Activated CD8-positive, alpha-beta memory T cell treated with anti-CD3 and anti-CD28 coated beads, Interleukin-2, amount 10 ng/mL, durations not matched to agents 7 days and 5 days (primary cell): ENCODE data around the gene SIPA1L3. TPM values are rescaled to one million over a fixed set of nuclear protein-coding genes. Genes with fewer than 3 reads are reported as not detected.

Experiments
- ATAC-seq: fragments of 150-1000 bp; cut with Tn5 transposase; one replicate; pipeline ENCODE4 v1.10.0; 2021; ENCODE audit warnings: moderate library complexity
- CTCF ChIA-PET: fragments of 350-600 bp; sonication (Branson Sonifier 250); formaldehyde crosslinking; loops from one replicate; lab custom pipeline; 2021; ENCODE audit warnings: antibody characterized with exemption; lab: Charles Lee
- DNase-seq: peaks from one replicate; pipeline ENCODE4 v3.0.0-alpha.2; 2020
- H3K27ac Mint-ChIP-seq: one replicate; pipeline ENCODE4 v1.8.0; 2021; ENCODE audit warnings: mild to moderate bottlenecking, mixed read lengths
- H3K27me3 Mint-ChIP-seq: one replicate; pipeline ENCODE4 v1.8.0; 2021; ENCODE audit warnings: mixed read lengths
- H3K36me3 Mint-ChIP-seq: one replicate; pipeline ENCODE4 v1.8.0; 2021; ENCODE audit warnings: mild to moderate bottlenecking, mixed read lengths
- H3K4me1 Mint-ChIP-seq: one replicate; pipeline ENCODE4 v1.8.0; 2021; ENCODE audit warnings: mixed read lengths
- H3K4me3 Mint-ChIP-seq: one replicate; pipeline ENCODE4 v1.8.0; 2021; ENCODE audit warnings: mild to moderate bottlenecking, moderate library complexity, mixed read lengths
- H3K9me3 Mint-ChIP-seq: one replicate; pipeline ENCODE4 v1.8.0; 2022; ENCODE audit warnings: low read depth, mixed read lengths
- total RNA-seq, 2 experiments: library from RNA; stranded (reverse); gene quantifications; one replicate each; pipeline ENCODE4 v1.2.3, GENCODE V29; 2021

The SIPA1L3 gene
- total RNA-seq, 2 experiments from 2014 or later = 16.6 to 21.6 TPM

DNA sequence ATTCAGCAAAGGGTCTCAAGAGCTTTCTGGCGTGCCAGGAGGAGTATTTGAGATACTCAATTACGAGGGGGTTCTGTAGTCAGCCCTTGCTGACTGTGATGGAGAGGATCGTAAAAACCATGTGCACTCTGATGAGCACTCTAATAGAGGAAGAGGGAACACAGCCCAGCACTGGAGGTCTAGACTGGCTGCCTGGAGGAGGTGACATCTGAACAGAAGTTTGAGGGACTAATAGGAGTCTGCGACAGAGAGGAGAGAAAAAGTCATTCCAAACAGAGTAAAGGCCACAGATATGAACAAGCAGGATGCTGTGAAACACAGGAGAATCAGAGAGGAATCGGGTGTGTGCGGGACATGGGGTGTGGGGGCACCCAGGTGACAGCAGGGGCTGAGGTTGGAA, 237.7 kb downstream of the SIPA1L3 start:
- H3K27ac Mint-ChIP-seq = no peak overlapping the region
- ATAC-seq = no peak
- no peak for DNase-seq
- peaks cover 3% of the 10 kb centered on the region for H3K4me1 Mint-ChIP-seq
- H3K4me3 Mint-ChIP-seq = no peak overlapping the region
- H3K27me3 Mint-ChIP-seq = no peaks in the 10 kb centered on the region
- H3K36me3 Mint-ChIP-seq = no peaks in the 10 kb centered on the region
- H3K9me3 Mint-ChIP-seq = no peaks in the 10 kb centered on the region
- CTCF ChIA-PET = interaction anchor here (3.9 kb wide), 1 partner anchor 243 kb away, joined by 29 read pairs; no protein-coding TSS in a partner anchor

DNA sequence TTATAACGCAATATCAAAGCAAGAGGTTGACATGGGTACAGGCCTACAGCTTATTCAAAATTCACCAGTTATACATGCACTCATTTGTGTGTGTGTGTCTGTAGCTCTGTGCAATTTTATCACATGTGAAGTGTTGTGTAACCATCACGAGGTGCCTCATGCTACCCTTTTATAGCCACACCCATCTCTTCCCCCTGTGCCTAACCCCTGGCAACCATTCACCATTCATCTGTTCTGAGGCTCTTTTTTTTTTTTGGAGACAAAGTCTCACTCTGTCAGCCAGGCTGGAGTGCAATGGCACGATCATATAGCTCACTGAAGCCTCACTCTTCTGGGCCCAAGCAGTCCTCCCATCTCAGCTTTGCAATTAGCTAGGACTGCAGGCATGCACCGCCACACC, 238.6 kb downstream of the SIPA1L3 start:
- CTCF ChIA-PET = interaction anchor here (0.5 kb wide), 1 partner anchor 11 kb away, joined by 3 read pairs; no protein-coding TSS in a partner anchor
- no peaks in the 10 kb centered on the region for H3K27me3 Mint-ChIP-seq
- H3K4me1 Mint-ChIP-seq = peaks cover 3% of the 10 kb centered on the region
- no peaks in the 10 kb centered on the region for H3K36me3 Mint-ChIP-seq
- ATAC-seq (no peak), DNase-seq (no peak)
- no peak overlapping the region for H3K27ac Mint-ChIP-seq
- H3K4me3 Mint-ChIP-seq = no peak overlapping the region
- no peaks in the 10 kb centered on the region for H3K9me3 Mint-ChIP-seq

DNA sequence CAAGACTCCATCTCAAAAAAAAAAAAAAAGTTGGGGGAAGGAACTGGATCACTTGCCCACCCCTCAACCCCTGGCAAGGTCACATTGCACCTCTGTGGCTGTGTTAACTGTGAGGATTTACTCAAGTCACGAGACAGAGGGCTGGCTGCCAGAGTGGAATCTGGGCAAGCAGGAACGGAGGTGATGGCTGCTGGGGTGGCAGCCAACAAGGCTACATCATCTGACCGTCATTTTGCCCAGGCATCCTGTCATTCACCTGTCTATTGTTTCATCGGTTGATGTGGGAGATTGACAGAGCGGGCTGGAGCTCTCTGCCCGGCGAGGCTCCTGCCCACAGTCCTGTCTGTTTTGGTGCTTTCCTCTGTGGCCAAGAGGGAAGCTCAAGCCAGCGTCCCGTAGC, 241.3 kb downstream of the SIPA1L3 start:
- Mint-ChIP-seq H3K36me3 (no peaks in the 10 kb centered on the region), H3K4me3 (no peak overlapping the region), H3K9me3 (no peaks in the 10 kb centered on the region), H3K4me1 (peaks cover 3% of the 10 kb centered on the region), H3K27me3 (no peaks in the 10 kb centered on the region), H3K27ac (no peak overlapping the region)
- CTCF ChIA-PET = no interaction called here
- ATAC-seq = no peak
- DNase-seq = no peak

- H3K4me1 Mint-ChIP-seq = peaks cover 3% of the 10 kb centered on the region
- CTCF ChIA-PET = interaction anchor here (1.5 to 1.6 kb wide), 2 partner anchors 55 to 247 kb away, joined by 4 read pairs; no protein-coding TSS in a partner anchor
- H3K9me3 Mint-ChIP-seq = no peaks in the 10 kb centered on the region
- DNase-seq (no peak), ATAC-seq (no peak)
- no peak overlapping the region for H3K4me3 Mint-ChIP-seq
- H3K27ac Mint-ChIP-seq = no peak overlapping the region
- H3K36me3 Mint-ChIP-seq = no peaks in the 10 kb centered on the region
- H3K27me3 Mint-ChIP-seq = no peaks in the 10 kb centered on the region
Observed at GRCh38 chr19:38149661-38150061, 242.7 kb downstream of the SIPA1L3 start.

DNA sequence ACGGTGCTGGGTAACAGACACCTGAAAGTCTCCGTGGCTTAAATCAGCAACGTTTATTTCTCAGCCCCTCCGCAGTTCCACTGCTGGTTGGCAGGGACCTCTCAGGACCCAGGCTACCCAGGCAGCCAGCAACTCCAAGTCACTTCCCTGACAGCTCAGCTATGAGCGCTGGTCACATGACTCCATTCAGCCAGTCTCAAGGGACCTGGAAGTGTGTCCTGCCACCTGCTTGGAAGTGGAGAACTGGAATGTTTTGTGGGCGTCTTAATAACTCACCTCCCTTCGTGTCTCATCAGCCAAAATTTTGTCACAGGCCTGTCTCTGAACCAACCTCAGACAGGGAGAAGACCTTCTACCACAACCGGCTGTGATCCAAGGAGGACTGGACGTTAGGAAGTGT, 244.2 kb downstream of the SIPA1L3 start:
- Mint-ChIP-seq H3K27ac (no peak overlapping the region), H3K36me3 (no peaks in the 10 kb centered on the region), H3K4me1 (no peaks in the 10 kb centered on the region), H3K4me3 (no peak overlapping the region), H3K9me3 (no peaks in the 10 kb centered on the region), H3K27me3 (no peaks in the 10 kb centered on the region)
- CTCF ChIA-PET = interaction anchor here (1.0 to 2.5 kb wide), 3 partner anchors 9 to 57 kb away, joined by 3 to 9 read pairs (median 4); no protein-coding TSS in a partner anchor
- no peak for ATAC-seq
- DNase-seq = no peak

DNA sequence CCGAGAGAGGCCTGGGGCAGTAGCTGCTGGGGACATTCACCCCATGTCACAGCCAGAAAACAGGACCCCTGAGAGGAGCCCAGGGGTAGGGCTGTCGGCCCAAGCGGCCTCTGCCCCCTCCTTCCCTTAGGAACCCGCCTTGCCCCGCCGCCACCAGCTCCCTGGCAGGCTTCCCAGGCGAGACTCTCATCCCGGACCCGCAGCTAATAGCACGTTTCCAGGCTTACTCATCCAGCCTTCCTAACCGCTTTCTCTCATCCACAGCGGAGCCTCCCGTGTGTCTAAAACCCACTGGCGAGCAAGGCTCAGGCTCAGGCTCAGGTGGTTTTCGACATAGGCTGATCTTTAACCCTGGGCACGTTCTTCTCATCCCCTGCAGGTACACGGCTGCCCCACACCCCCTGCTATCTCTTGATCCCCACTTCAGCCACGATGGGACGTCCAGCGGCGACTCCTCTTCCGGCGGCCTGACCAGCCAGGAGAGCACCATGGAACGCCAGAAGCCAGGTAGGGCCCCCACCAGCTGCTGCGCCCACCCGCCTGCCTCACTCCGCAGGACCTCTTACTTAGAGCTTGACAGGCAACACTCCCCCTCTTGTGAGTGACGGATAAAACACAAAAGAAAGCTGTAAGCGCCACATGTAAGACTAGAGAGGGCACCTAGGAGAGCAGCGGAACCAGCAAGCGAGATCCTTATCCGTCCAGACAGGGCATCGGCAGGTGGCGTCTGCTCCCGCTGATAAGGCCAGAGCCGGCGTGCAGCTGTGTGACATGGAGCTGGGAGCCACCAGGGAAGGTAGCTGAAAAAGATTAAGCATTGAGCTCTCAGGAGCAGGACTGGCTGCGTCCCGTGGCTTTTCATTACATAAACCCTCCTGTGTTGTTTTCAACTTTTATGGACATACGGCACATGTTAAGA, 245.7 kb downstream of the SIPA1L3 start:
- CTCF ChIA-PET = interaction anchor here (2.5 kb wide), 1 partner anchor 10 kb away, joined by 9 read pairs; no protein-coding TSS in a partner anchor
- ATAC-seq (no peak), DNase-seq (no peak)
- no peaks in the 10 kb centered on the region for H3K9me3 Mint-ChIP-seq
- no peaks in the 10 kb centered on the region for H3K4me1 Mint-ChIP-seq
- no peak overlapping the region for H3K27ac Mint-ChIP-seq
- H3K4me3 Mint-ChIP-seq = no peak overlapping the region
- H3K27me3 Mint-ChIP-seq = no peaks in the 10 kb centered on the region
- H3K36me3 Mint-ChIP-seq = no peaks in the 10 kb centered on the region

GRCh38 chr19:38155453-38155852, 248.4 kb downstream of the SIPA1L3 start:
- Mint-ChIP-seq H3K9me3 (no peaks in the 10 kb centered on the region), H3K4me1 (no peaks in the 10 kb centered on the region), H3K36me3 (no peaks in the 10 kb centered on the region), H3K27me3 (no peaks in the 10 kb centered on the region), H3K27ac (no peak overlapping the region), H3K4me3 (no peak overlapping the region)
- DNase-seq = no peak
- ATAC-seq = no peak
- CTCF ChIA-PET = no interaction called here

DNA sequence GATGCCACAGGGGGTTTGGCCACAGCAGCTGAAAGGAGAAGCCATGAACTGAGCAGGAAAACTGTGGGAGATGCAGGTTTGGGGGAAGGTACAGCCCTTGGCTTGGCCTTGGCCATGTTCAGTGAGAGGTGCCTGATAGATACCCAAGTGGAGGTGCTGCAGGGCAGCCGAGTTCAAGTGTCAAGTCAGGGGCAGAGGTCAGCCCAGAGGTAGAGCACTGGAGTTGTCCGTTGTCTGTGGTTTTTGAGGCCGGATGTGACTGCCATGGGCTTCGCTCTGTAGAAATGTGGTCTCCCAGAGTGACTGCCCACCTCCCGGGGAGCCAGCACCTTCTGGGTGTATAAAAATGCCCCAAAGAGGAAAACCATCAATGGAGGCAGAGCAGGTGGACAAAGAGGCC, 251.7 kb downstream of the SIPA1L3 start:
- CTCF ChIA-PET = interaction anchor here (0.6 kb wide), 1 partner anchor 82 kb away, joined by 5 read pairs; no protein-coding TSS in a partner anchor
- Mint-ChIP-seq H3K36me3 (peaks cover 19% of the 10 kb centered on the region), H3K4me1 (no peaks in the 10 kb centered on the region), H3K27ac (no peak overlapping the region), H3K9me3 (peaks cover 6% of the 10 kb centered on the region), H3K4me3 (no peak overlapping the region), H3K27me3 (no peaks in the 10 kb centered on the region)
- no peak for DNase-seq
- no peak for ATAC-seq

- peaks cover 6% of the 10 kb centered on the region for H3K9me3 Mint-ChIP-seq
Observed at GRCh38 chr19:38162094-38162493, 255.1 kb downstream of the SIPA1L3 start.

DNA sequence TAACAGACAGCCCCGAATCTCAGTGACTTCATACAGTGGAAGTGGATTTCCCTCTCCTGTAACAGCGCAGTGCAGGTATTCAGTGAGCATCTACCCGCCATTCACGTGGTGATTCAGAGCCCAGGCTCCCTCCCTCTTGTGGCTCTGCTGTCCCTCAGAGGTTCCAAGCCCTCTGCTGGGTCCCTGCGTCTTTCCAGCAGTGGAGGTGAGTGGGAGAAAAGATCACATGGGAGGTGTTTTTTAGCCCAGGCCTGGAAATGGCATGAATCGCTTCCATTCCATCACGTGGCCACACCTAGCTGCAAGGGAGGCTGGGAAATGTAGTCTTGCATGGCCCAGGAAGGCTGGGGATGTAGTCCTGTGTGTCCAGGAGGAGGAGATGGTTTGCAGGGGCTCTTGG, 255.6 kb downstream of the SIPA1L3 start:
- no peak for ATAC-seq
- CTCF ChIA-PET = interaction anchor here (1.9 kb wide), 1 partner anchor 20 kb away, joined by 5 read pairs; no protein-coding TSS in a partner anchor
- peaks cover 25% of the 10 kb centered on the region for H3K36me3 Mint-ChIP-seq

More at GRCh38 chr19:38162094-38162493, 255.1 kb downstream of the SIPA1L3 start:
- Mint-ChIP-seq H3K36me3 (peaks cover 25% of the 10 kb centered on the region), H3K27me3 (no peaks in the 10 kb centered on the region), H3K4me3 (no peak overlapping the region), H3K27ac (no peak overlapping the region), H3K4me1 (no peaks in the 10 kb centered on the region)
- CTCF ChIA-PET = interaction anchor here (1.9 kb wide), 1 partner anchor 20 kb away, joined by 5 read pairs; no protein-coding TSS in a partner anchor
- DNase-seq (no peak), ATAC-seq (no peak)

DNA sequence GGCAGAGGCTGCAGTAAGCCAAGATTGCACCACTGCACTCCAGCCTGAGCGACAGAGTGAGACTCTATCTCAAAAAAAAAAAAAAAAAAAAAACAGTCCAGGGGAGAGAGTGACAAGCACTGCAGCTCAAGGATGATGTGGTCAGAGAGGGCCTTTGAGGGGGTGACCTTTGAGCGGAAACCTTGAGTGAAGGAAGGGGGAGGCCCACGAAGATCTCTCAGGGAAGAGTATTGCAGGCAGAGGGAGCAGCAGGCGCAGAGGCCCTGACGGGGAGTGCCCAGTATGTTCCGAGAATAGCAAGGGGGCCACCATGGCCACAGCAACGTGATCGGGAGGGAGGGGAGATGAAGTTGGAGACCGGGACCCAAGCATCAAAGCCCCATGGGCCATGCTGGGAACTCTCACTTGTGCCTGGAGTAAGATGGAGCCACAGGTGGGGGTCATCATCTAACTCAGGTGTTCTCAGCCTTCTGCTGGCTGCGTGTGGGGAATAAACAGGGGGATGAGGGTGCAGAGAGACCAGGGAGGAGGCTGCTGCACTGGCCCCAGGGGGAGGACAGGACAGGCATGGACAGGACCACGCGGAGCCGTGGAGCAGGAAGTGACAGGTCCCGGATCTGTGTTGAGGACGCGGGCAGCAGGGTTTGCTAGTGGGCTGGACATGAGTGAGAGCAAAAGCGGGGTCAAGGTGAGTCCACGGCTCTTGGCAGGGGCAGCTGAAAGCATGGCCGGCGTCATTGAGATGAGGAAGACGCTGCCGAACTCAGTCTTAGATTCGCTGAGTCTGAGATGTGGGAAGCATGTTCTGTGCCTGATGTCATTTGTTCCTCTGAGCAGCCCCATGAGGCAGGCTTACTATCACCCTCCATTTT, 256.6 kb downstream of the SIPA1L3 start:
- H3K27me3 Mint-ChIP-seq = no peaks in the 10 kb centered on the region
- CTCF ChIA-PET = no interaction called here
- ATAC-seq = no peak
- peaks cover 6% of the 10 kb centered on the region for H3K9me3 Mint-ChIP-seq
- H3K4me3 Mint-ChIP-seq = no peak overlapping the region
- no peaks in the 10 kb centered on the region for H3K4me1 Mint-ChIP-seq
- H3K36me3 Mint-ChIP-seq = peaks cover 25% of the 10 kb centered on the region
- DNase-seq = no peak
- no peak overlapping the region for H3K27ac Mint-ChIP-seq

More for the DNA sequence above, 255.6 kb downstream of the SIPA1L3 start:
- Mint-ChIP-seq H3K4me1 (no peaks in the 10 kb centered on the region), H3K4me3 (no peak overlapping the region), H3K27me3 (no peaks in the 10 kb centered on the region), H3K9me3 (peaks cover 6% of the 10 kb centered on the region), H3K27ac (no peak overlapping the region)
- no peak for DNase-seq

DNA sequence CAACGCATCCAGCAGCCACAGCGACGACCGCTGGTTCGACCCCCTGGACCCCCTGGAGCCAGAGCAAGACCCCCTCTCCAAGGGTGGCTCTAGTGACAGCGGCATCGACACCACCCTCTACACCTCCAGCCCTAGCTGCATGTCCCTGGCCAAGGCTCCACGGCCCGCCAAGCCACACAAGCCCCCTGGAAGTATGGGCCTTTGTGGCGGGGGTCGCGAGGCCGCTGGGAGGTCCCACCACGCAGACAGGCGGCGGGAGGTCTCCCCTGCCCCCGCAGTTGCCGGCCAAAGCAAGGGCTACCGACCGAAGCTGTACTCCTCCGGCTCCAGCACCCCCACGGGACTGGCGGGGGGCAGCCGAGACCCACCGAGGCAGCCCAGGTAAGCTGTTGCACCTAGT, 257.5 kb downstream of the SIPA1L3 start:
- ATAC-seq (no peak), DNase-seq (no peak)
- Mint-ChIP-seq H3K9me3 (peaks cover 6% of the 10 kb centered on the region), H3K4me3 (no peak overlapping the region), H3K27ac (no peak overlapping the region), H3K27me3 (no peaks in the 10 kb centered on the region), H3K4me1 (no peaks in the 10 kb centered on the region), H3K36me3 (peaks cover 25% of the 10 kb centered on the region)
- CTCF ChIA-PET = no interaction called here

DNA sequence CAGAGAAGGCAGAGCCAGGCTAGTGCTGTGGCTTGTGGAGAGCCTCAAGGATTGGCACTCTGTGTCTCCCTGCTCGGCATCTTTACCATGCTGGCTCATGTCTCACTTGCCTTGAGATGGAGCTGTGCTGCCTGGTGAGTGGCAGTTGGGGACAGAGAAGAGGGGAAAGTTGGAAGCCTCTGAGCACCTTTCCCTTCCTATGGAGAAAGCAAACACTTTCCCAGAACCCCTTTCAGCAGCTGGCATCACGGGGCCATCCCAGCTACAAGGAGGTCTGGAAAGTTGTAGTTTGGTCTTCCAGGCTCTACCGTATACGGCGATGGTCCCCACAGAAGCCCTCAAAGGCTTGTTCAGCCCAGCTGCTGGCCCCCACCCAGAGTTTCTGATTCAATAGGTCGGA, 258.3 kb downstream of the SIPA1L3 start:
- peaks cover 25% of the 10 kb centered on the region for H3K36me3 Mint-ChIP-seq
- no peak overlapping the region for H3K4me3 Mint-ChIP-seq
- CTCF ChIA-PET = no interaction called here
- DNase-seq = no peak
- H3K4me1 Mint-ChIP-seq = no peaks in the 10 kb centered on the region
- ATAC-seq = no peak
- no peak overlapping the region for H3K27ac Mint-ChIP-seq
- H3K9me3 Mint-ChIP-seq = peaks cover 6% of the 10 kb centered on the region
- no peaks in the 10 kb centered on the region for H3K27me3 Mint-ChIP-seq
